ENCODE results near the gene LENG8.

DNA sequence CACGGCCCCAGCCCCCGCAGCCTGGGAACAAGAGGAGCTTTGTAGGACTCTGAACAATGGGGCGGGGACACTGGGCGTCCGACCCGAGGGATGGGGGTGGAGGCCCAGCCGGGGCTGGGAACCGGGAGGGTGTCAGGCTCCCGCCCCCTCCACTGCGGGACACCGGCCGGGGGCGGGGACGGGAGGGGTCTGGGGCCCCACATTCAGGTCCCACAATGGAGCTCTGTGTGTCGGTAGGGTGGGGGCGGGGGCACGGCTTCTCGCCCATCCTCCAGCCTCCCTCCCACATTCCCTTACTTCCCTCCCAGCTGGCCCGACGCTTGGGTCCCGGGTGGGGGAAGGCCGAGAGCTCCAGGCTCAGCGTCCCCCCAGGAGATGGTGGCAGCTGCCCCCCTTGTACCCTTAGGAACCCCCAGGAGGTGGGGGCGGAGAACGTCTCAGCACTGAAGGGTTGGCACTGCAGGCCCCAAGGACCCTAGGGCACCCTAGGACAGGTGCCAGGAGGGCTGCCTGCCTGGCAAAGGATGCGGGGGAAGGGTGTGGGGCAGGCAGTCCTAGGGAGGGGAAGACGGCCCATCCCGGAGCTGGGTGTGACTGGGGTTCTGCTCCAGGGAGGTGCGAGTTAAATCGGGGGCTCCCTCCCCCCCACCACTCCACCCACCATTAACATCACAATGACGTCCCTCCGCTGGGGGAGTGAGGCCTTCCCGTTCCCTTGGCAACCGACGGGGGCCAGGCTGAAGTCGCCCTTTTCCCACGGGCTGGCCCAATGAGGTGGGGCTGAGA, 28.4 kb upstream of the LENG8 start:
- TF ChIP-seq GATA2 (IDR thresholded peaks at IDR 0.05; ENCODE audit: low read depth, low read length): no peak
- no peak for TF ChIP-seq GATA3 (IDR thresholded peaks at IDR 0.05; ENCODE audit: low read depth, low read length)

Measured in SH-SY5Y (cell line).